Measurements from ENCODE around the gene ERCC1. TPM values are rescaled to one million over a fixed set of nuclear protein-coding genes. Genes with fewer than 3 reads are reported as not detected.

Gene ERCC1
- polyA plus RNA-seq, 3 donors, result 75.1 to 90.2 (median 82.4) TPM

DNA sequence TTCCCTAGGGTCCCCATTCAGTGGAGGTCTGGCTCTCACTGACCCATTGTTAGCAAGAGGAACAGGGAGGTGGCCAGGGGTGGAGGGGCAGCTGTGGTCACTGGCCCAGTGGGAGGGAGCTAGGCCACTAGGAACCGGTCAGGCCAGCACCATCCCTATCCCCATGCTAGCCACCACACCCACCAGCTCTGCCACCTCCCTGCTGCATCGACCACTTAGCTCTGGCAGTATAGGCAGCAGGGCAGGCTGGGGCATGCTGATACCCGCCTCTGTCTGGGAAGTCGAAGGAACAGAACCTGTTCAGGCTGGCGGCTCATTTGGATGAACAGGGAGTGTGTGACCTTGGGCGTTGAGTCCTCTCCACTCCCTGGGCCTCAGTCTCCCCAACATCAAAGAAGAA lies 23.5 kb downstream of the ERCC1 start:
- no peak for DNase-seq (ENCODE audit: extremely low read depth in 1 of 11, low read depth in 9 of 11, low spot score in 4 of 11)

DNA sequence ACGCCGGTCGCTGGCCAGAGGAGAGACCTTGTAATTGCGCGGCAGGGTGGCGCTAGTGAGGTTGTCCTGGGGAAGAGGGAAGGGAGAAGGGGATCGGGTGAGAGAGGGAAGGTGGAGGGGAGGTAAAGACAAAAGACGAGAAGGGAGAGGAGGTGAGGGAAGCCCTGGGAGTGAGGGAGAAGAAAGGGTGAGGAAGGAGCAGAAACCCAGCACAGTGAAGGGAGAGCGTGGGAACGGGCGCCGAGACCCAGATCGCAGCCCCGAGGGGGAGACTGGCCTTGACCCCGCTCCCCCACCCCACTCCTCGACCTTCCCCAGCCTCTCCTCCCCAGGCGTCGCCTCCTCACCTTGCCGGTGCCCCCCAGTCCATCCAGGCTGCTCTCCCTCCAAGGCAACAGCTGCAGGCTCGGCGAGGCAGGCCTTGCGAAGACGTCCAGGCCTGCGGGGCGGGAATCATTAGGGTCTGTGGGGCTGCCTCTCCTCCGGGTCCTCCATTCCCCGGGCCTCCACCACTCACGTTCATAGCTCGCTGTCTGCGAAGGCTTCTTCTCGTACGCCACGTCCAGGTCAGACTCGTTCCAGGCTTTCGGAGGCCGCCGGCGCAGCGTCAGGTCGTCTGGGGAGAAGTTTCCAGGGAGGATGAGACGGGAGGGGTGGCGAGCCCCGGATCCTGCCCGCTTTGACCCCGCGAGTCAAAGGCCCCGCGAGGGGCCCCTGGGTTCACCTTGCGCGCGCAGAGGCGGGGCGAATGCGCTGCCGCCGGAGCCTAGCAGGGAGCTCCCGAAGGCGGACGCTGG lies 27.7 kb downstream of the ERCC1 start:
- DNase-seq (ENCODE audit: extremely low read depth in 1 of 11, low read depth in 9 of 11, low spot score in 4 of 11), result no peak

DNA sequence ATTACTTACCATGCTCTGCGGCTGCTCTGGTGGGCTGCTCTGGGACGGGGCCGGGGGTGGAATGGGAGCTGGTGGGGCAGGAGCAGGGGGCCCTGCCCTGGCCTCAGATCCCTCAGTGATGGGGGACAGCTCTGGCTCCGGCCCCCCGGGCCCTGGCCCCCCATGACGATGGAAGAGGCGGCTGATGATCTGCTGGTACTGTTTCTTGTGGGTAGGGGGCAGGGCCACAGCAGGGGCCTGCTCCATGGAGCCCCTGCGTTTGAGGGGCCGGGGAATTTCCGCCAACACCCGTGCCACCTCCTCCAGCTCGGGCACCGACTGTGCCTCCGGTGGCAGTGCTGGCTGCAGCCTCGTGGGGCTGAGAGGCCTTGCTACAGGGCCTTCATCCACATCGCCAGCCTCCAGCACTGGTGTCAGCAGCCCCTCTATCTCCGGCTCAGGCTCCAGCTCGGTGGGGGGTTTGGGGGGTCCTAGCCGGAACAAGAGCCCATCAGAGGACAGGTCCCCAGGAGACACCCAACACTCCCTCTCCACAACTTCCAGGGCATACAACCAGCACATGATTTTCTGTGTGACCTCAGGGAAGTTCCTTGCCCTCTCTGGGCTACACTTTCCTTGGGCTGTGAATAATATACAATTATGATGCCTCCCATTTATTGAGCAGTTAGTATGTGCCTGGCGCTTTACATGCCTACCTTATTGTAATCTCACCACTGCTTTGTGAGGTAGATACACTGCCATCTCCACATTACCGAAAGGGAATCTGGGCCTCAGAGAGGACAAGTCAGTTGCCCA lies 31.6 kb downstream of the ERCC1 start:
- no peak for DNase-seq (ENCODE audit: extremely low read depth in 1 of 11, low read depth in 9 of 11, low spot score in 4 of 11)

DNA sequence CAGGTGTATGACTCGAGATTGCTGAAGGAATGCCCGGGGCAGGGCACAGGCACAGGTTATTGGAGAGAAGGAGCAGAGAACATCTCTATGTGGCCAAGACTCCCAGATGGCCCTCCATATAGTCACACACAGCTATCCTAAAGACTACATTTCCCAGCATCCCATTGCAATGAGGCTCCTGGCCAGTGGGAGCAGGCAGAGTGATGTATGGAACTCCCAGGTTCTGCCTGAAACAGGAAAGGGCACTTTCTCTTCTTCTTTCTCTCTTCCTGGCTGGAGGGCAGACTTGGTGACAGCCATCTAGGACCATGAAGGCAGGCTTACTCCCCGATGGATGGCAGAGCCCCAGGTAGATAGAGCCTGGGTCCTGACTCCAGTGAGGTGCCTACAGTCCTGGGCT lies 32.4 kb downstream of the ERCC1 start:
- no peak for DNase-seq (ENCODE audit: extremely low read depth in 1 of 11, low read depth in 9 of 11, low spot score in 4 of 11)

DNA sequence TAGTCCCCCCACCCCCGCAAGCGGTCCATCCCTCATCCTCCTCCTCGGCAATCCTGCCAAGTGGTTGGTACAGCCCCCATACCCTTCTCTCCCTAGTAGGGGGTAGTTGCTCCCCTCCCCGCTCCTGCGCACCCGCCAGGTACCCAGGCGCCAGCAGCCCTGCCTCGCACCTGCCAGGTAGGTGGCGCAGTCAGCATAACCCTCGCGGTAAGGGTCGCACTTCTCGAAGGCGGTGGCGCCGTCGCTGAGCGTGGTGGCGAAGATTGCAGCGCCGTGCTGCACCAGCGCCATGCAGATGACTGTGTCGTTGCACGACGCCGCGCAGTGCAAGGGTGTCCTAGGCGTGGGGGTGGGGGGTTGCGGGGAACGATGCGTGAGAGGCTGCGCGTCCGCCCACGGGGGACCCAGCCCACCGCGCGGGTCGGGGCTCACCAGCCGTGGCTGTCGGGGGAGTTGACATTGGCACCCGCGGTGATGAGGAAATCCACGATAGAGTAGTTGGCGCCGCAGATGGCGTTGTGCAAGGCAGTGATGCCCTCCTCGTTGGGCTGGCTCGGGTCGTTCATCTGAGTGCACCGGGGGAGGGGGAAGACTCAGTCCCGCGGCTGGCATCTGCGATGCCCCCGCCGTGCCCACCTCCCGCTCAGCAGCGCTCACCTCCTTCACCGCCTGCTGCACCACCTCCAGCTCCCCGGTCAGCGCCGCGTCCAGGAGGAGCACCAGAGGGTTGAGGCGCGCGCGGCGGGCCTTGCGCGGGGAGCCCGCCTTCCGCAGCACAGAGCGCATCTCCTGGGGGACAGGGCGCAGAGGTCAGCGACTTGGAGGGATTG lies 38.1 kb downstream of the ERCC1 start:
- no peak for DNase-seq (ENCODE audit: extremely low read depth in 1 of 11, low read depth in 9 of 11, low spot score in 4 of 11)

DNA sequence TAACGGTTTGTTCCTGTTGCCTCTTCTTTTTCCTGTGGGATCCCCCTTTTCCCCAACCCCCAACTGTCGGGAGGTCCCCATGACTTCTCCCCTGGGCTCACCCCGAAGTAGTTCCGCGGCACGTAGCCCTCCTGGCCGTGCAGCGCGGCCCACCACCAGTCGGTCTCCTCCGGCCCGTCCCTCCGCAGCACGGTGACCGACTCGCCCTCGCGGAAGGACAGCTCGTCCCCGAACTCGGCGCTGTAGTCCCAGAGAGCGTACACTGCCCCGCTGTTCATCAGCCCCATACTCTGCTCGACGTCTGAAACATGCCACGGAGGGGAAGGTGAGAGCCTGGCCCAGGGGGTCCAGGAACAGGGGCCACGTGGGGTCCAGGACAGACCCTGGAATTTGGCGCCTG lies 41.3 kb downstream of the ERCC1 start:
- no peak for DNase-seq (ENCODE audit: extremely low read depth in 1 of 11, low read depth in 9 of 11, low spot score in 4 of 11)

DNA sequence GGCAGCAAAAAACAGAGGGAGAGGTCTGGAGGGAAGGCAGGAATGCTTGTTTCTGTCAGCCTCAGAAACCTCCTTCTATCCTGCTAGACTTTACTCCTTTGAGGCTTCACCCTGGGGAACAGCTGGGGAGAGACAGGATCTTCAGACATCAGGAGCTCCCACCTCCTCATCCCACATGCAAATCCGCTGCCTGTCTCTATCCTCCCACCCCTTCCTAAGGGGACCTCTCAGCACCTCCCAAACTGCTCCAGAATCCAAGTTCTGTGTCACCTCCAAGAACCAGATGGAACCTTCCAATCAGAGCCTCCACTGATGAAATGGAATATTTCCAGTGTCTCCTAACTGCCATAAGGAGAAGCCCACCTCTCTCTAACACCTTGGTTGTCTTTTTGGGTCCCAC lies 43.6 kb downstream of the ERCC1 start:
- DNase-seq (ENCODE audit: extremely low read depth in 1 of 11, low read depth in 9 of 11, low spot score in 4 of 11), result no peak

DNA sequence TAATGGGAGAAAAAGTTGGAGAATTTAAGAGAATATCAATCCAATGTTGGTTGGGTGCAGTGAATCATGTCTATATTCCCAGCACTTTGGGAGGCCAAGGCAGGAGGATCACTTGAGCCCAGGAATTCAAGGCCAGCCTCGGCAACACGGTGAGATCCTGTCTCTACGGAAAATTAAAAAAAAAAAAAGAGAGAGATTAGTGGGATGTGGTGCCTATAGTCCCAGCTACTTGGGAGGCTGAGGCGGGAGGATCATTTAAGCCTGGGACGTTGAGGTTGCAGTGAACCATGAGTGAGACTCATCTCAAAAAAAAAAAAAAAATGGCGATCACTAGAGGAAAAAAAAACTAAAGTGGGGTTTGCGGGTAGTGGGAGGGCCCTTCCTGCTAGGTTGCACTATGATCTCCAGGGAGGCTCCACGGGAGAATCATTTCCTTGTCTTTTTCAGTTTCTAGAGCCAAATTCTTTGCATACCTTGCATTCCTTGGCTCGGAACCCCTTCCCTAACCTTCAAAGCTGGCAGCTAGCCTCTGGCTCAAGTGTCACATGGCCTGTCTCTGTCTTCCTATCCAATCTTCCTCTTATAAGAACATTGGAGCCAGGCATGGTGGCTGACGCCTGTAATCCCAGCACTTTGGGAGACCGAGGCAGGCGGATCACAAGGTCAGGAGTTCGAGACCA lies 47.5 kb downstream of the ERCC1 start:
- peak in 7 of 11 donors; percentile 30 to 74 (median 58) for DNase-seq (ENCODE audit: extremely low read depth in 1 of 11, low read depth in 9 of 11, low spot score in 4 of 11)

DNA sequence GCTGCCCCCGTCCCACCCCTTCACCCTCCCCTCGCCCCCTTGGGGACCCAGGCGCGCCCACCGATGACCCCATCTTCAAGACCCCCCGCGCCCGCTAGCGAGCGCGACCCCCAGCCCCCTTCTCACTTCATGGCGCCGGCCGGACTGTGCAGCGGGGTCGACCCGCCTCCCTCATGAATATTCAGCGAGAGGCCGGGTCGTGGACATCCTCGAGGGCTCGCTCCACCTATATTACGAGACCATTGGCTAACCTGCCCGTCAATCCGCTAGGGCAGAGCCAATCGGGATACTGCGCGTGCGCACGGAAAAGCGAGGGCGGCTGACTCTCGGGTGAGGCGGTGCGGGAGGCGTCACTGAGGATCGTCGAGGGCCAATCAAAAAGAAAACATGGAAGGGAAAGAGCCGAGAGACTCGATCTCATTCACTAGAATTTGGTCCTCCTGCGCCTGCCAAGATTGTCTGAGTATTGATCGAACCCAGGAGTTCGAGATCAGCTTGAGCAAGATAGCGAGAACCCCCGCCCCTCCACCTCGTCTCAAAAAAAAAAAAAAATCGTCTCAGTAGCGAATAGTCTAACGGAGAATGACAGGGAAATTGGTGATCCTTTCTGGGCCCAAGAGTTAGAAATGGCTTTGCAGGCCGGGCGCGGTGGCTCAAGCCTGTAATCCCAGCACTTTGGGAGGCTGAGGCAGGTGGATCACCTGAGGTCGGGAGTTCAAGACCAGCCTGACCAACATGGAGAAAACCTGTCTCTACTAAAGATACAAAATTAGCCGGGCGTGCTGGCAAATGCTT lies 53.1 kb downstream of the ERCC1 start, which contains the start of gene ERCC2:
Gene ERCC2 (minus strand): TSS at position 164 of the 795 bp plus-strand sequence. CDS start 33 bp downstream, at position 131.
- peak; percentile 97 to 100 (median 99) for DNase-seq (ENCODE audit: extremely low read depth in 1 of 11, low read depth in 9 of 11, low spot score in 4 of 11)

DNA sequence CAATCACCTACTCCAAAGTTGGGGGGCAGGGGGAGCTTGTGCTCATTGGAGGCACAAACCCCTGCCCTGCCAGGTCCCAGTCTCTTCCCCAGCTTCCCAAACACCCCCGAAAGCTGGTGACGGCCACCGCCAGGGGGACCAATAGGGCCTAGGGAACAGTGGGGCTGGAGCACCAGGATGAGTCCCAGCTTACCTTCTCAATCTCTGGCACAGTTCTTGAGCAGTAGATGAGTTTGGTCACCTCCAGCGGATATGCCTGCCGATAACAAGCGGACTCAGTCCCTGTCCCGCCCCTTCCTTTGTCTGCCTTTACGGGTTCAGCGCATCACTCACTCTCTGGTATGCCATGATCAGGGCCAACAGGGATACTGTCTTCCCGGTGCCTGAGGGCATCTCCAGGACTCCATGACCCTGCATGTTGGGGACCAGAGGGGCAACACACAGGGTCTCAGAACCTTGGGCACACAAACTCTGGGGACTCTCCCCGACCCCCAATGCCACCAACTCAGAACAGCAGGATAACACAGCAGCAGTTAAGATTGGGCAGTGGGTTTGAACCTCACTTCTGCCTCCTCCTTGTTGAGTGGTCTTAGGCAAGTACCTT lies 54.9 kb downstream of the ERCC1 start:
- DNase-seq (ENCODE audit: extremely low read depth in 1 of 11, low read depth in 9 of 11, low spot score in 4 of 11), result no peak

DNA sequence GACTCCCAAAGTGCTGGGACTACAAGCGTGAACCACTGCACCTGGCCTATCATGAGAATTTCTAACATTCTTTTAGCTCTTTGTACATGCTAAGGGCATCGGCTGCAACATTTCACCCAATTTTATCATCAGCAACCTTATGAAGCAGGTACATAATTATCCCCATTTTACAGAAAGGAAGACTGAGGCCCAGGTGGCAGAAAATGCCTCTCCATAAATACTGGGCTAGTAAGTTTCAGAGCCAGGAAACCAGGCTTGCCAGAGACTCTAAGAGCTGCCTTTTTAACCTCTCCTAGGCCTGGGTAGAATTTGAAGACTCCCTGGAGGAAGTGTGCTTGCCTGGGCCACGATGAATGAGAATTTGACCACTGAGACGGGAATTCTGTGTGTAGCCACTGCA lies 55.6 kb downstream of the ERCC1 start:
- no peak for DNase-seq (ENCODE audit: extremely low read depth in 1 of 11, low read depth in 9 of 11, low spot score in 4 of 11)

DNA sequence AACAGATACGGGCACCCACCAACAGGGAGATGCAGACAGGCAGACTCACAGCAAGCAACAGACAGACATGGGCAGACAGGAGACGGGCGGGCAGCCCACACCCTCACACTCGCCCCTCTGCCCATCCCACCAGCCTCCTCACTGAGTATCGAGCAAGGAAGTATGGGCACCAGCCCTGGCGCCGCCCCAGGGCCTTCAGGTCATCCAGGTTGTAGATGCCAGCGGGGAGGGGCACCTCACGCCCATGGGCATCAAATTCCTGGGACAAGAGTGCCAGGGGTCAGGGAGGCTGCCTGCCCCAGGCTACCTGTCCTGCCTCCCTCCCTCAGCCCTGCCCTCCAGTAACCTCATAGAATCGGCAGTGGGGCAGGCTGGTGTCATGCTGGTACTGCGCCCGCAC lies 59.0 kb downstream of the ERCC1 start:
- no peak for DNase-seq (ENCODE audit: extremely low read depth in 1 of 11, low read depth in 9 of 11, low spot score in 4 of 11)

DNA sequence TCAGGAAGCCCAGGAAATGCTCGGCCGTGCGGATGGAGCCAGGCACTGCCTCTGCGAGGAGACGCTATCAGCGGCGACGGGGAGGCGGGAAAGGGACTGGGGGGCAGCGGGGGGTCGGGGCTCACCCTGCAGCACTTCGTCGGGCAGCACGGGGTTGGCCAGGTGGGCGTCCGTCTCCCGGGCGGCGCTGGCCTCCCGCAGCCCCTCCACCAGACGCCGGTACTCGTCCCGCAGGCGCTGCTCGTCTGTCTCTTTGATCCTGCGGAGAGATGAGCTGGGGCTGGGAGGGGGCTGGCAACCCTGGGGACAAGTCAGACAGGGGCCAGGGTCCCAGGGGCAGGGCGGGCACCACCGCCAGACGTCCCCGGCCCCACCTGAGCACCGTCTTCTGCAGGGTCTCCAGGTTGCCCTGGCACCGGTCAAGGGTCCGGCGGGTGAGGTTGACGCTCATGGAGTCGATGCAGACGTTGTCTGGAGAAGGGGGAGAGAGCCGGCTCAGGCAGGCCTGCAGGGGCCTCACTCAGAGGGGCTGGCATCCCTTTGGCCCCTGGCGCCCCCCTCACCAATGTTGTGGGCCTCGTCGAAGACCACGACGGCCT lies 59.8 kb downstream of the ERCC1 start:
- DNase-seq (ENCODE audit: extremely low read depth in 1 of 11, low read depth in 9 of 11, low spot score in 4 of 11), result no peak

DNA sequence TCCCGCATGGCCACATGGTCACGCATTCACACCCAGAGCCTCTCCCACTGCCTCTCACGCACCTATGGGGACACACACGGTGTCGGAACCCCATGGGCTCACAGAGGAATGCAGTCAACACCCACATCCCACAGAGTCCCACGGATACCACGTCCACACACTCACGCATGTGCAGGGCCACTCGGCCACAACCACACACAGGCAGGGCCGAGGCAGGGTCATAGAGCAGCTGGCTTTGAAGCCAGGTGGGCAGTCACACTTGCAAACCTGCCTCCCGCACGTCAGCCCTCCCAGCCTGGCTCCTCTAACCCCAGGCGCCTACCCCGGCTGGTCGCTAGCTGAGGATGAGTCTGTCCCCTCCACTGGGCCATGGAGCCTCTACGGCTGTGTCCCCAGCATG lies 61.4 kb downstream of the ERCC1 start:
- no peak for DNase-seq (ENCODE audit: extremely low read depth in 1 of 11, low read depth in 9 of 11, low spot score in 4 of 11)

DNA sequence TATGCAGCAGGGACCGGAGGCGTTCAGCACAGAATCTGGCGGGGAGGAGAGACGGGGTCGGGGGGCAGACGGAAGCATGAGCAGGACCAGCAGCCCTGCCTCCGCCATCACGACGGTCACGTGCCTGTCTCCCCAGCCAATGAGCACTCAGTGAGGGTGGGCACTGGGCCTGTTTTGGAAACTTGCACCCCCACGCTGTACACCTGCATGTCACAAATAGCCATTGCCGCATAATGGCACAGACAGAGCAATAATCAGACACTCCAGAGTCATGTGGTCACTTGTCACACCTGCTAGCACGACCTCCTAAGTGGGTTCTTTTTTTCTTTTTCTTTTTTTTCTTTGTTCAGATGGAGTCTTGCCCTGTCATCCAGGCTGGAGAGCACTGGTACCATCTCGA lies 62.1 kb downstream of the ERCC1 start:
- DNase-seq (ENCODE audit: extremely low read depth in 1 of 11, low read depth in 9 of 11, low spot score in 4 of 11), result no peak

DNA sequence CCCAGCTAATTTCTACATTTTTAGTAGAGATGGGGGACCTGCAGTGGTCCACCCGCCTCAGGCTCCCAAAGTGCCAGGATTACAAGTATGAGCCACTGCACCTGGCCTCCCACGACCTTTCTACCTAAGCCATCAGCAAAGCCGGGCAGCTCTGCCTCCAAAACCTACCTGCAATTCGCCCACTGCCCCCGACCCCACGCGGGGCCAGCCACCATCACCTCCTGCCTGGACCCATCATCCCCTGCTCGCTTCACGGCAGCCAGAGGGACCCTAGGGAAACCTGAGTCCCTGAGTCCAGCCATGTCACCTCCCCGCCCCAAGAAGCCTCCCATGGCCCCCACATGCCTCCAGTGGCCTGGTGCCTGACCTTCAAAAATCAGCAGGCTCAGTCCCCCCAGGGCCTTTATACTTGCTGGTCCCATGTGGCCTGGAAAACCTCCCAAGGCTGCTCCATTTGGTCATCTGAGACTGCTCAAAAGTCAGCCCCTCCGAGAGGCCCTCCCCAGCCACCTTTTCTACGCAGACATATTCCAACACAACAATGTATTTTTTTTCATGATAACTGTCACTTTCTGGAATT lies 65.4 kb downstream of the ERCC1 start:
- no peak for DNase-seq (ENCODE audit: extremely low read depth in 1 of 11, low read depth in 9 of 11, low spot score in 4 of 11)

DNA sequence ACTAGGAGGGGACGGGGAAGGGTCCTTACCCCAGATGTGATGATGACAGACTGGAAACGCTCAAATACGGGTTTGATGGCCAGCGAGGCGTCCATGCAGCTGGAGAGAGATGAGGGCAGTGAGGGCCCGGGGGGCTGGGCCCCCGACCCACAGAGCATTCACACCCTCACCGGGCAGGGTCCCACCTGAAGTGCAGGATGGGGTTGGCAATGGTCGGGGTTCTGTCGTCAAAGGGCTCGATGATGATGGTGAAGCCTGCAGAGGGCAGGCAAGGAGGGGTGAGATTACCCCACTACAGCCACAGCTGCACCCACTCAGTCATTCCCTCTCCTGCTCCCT lies 66.3 kb downstream of the ERCC1 start:
- no peak for DNase-seq (ENCODE audit: extremely low read depth in 1 of 11, low read depth in 9 of 11, low spot score in 4 of 11)

All from renal cortex interstitium (tissue), 11 donors.